ENCODE measurements around the gene THBS1.
A peak's percentile ranks its signal among the peaks of the same experiment; 100 is the strongest.

The THBS1 gene

GRCh38 chr15:39589193-39589814, 8.4 kb downstream of the THBS1 start:
- DNase-seq (ENCODE audit: insufficient read length, low spot score) (no peak), FAIRE-seq (no peak)
- TF ChIP-seq POLR2A (IDR thresholded peaks at IDR 0.05; ENCODE audit: low read depth, low read length) = no peak

GRCh38 chr15:39589815-39590644, 9.2 kb downstream of the THBS1 start:
- FAIRE-seq (no peak), DNase-seq (ENCODE audit: insufficient read length, low spot score) (no peak)

GRCh38 chr15:39591141-39591895, 10.4 kb downstream of the THBS1 start:
- FAIRE-seq (no peak), DNase-seq (ENCODE audit: insufficient read length, low spot score) (no peak)
- no peak for TF ChIP-seq POLR2A (IDR thresholded peaks at IDR 0.05; ENCODE audit: low read depth, low read length)

More at GRCh38 chr15:39589815-39590644, 9.2 kb downstream of the THBS1 start:
- no peak for TF ChIP-seq POLR2A (IDR thresholded peaks at IDR 0.05; ENCODE audit: low read depth, low read length)

GRCh38 chr15:39591896-39592315, 11.0 kb downstream of the THBS1 start:
- no peak for DNase-seq (ENCODE audit: insufficient read length, low spot score)
- FAIRE-seq = no peak
- no peak for TF ChIP-seq POLR2A (IDR thresholded peaks at IDR 0.05; ENCODE audit: low read depth, low read length)

- DNase-seq (ENCODE audit: insufficient read length, low spot score) = no peak
- FAIRE-seq = no peak
- TF ChIP-seq POLR2A (IDR thresholded peaks at IDR 0.05; ENCODE audit: low read depth, low read length) = no peak
Measured at GRCh38 chr15:39592500-39592899, 11.6 kb downstream of the THBS1 start.

GRCh38 chr15:39593071-39593655, 12.3 kb downstream of the THBS1 start:
- DNase-seq (ENCODE audit: insufficient read length, low spot score) = no peak
- no peak for TF ChIP-seq POLR2A (IDR thresholded peaks at IDR 0.05; ENCODE audit: low read depth, low read length)
- no peak for FAIRE-seq

- no peak for DNase-seq (ENCODE audit: insufficient read length, low spot score)
- no peak for TF ChIP-seq POLR2A (IDR thresholded peaks at IDR 0.05; ENCODE audit: low read depth, low read length)
- FAIRE-seq = peak; percentile 6
Measured at GRCh38 chr15:39593656-39594445, 13.0 kb downstream of the THBS1 start.

GRCh38 chr15:39594446-39595337, 13.8 kb downstream of the THBS1 start:
- no peak for TF ChIP-seq POLR2A (IDR thresholded peaks at IDR 0.05; ENCODE audit: low read depth, low read length)
- DNase-seq (ENCODE audit: insufficient read length, low spot score) (no peak), FAIRE-seq (no peak)

GRCh38 chr15:39595338-39596221, 14.7 kb downstream of the THBS1 start:
- TF ChIP-seq POLR2A (IDR thresholded peaks at IDR 0.05; ENCODE audit: low read depth, low read length) = no peak
- no peak for DNase-seq (ENCODE audit: insufficient read length, low spot score)
- FAIRE-seq = no peak

- FAIRE-seq = no peak
- no peak for DNase-seq (ENCODE audit: insufficient read length, low spot score)
- TF ChIP-seq POLR2A (IDR thresholded peaks at IDR 0.05; ENCODE audit: low read depth, low read length) = no peak
Measured at GRCh38 chr15:39596358-39597051, 15.6 kb downstream of the THBS1 start.

- FAIRE-seq (no peak), DNase-seq (ENCODE audit: insufficient read length, low spot score) (no peak)
- no peak for TF ChIP-seq POLR2A (IDR thresholded peaks at IDR 0.05; ENCODE audit: low read depth, low read length)
Measured at GRCh38 chr15:39597336-39597735, 16.5 kb downstream of the THBS1 start.

Measured in H54 (cell line).